Measurements from ENCODE around the gene DMRT2. TPM values are rescaled to one million over a fixed set of nuclear protein-coding genes. Genes with fewer than 3 reads are reported as not detected.

DMRT2 gene
- total and polyA plus RNA-seq, 2 donors (not counting 1 experiment from before 2014, with no cell fraction given): not detected

Small RNA genes lying within 50 kb of the gene (small RNA-seq; reads per million reads assigned to genes)
- not detected for gene RNU6-1073P (ENCODE audit: insufficient read length, low read depth, low replicate concordance)

Other genes with a start within 250 kb of the DMRT2 start
- not detected in 2 replicates for gene DMRT1, start 208.7 kb upstream of the DMRT2 start, total RNA-seq
- not detected in 2 replicates for gene DMRT1, start 208.7 kb upstream of the DMRT2 start, polyA plus RNA-seq
- not detected in 2 replicates for gene DMRT3, start 73.7 kb upstream of the DMRT2 start, total RNA-seq
- gene DMRT3, start 73.7 kb upstream of the DMRT2 start, polyA plus RNA-seq: not detected in 2 replicates